ENCODE data around the gene STARD8. TPM values are rescaled to one million over a fixed set of nuclear protein-coding genes. Genes with fewer than 3 reads are reported as not detected.
"Not testable (repeated sequence)": the region's sequence is repeated elsewhere in the genome, so short reads cannot be mapped to it uniquely, and the experiment has no call there.

The STARD8 gene, protein sequence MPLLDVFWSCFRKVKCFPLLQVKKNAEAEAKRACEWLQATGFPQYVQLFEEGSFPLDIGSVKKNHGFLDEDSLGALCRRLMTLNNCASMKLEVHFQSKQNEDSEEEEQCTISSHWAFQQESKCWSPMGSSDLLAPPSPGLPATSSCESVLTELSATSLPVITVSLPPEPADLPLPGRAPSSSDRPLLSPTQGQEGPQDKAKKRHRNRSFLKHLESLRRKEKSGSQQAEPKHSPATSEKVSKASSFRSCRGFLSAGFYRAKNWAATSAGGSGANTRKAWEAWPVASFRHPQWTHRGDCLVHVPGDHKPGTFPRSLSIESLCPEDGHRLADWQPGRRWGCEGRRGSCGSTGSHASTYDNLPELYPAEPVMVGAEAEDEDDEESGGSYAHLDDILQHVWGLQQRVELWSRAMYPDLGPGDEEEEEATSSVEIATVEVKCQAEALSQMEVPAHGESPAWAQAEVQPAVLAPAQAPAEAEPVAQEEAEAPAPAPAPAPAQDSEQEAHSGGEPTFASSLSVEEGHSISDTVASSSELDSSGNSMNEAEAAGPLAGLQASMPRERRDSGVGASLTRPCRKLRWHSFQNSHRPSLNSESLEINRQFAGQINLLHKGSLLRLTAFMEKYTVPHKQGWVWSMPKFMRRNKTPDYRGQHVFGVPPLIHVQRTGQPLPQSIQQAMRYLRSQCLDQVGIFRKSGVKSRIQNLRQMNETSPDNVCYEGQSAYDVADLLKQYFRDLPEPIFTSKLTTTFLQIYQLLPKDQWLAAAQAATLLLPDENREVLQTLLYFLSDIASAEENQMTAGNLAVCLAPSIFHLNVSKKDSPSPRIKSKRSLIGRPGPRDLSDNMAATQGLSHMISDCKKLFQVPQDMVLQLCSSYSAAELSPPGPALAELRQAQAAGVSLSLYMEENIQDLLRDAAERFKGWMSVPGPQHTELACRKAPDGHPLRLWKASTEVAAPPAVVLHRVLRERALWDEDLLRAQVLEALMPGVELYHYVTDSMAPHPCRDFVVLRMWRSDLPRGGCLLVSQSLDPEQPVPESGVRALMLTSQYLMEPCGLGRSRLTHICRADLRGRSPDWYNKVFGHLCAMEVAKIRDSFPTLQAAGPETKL
- polyA plus RNA-seq (2013, experiment 1 of 2) = 14.4 TPM
- polyA plus RNA-seq (2013, experiment 2 of 2) = 9.2 TPM

DNA sequence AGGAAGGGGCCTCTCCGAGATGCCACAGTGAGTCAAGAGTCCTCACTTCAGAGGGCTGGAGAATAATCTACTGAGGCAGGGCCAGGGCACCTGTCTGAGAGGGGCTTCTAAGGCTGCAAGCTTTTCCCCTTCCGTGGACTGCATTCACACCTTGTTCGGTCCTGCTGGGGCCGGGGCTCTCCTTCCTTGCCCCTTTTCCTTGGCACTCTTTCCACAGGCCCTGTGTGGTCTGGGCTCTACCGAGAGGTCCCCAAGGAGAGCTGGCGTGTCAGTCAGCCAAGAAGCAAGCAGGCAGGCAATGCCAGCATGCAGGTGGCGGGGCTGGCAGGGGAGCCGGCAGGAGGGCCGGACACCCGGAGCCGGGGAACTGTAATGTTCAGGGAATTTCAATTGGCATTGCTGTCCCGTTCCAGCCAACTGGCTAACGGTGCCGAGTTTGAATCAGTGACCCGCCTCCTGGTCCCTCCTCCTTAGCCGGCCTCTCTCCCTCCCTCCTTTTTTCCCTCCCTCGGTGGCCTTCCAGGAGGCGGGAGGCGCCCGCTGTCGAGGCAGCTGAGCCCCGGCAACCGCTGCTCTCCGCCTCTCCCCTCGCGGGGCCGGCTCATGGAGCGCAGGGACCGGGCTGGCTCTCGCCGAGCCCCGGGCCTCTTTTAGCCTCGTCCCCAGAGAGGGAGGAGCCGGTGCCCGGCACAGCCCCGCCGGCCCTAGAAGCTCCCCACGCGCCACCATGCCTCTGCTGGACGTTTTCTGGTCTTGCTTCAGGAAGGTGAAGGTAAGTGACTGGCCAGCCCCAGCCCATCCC is at the start of gene STARD8:
Gene STARD8, plus strand, starts transcription at position 511 of the 802 bp plus-strand sequence. Its CDS starts 217 bp downstream, at position 728.
- no peak within 1 kb of the TSS for H3K27ac ChIP-seq (ENCODE audit: low read depth, low read length, severe bottlenecking)
- no peaks in the 10 kb centered on the region for H3K9me3 ChIP-seq (ENCODE audit: control insufficient read depth, low read length)
- peak within 1 kb of the TSS; percentile 23 for H3K4me3 ChIP-seq (ENCODE audit: extremely low read depth, insufficient read depth, low read length, poor library complexity, severe bottlenecking)
- peaks cover 4% of the 10 kb centered on the region for H3K4me1 ChIP-seq (ENCODE audit: control insufficient read depth, insufficient read depth, low read length, poor library complexity, severe bottlenecking)
- H3K36me3 ChIP-seq (ENCODE audit: control insufficient read depth, insufficient read depth, low read length) = no peaks in the 10 kb centered on the region
- whole genome bisulfite sequencing, 2 experiments (ENCODE audit: insufficient coverage in 2 of 2) = 0% methylated on average over 2 of the region's 40 CpGs; no CpG with 5 or more reads in 1 of the 2 experiments

DNA sequence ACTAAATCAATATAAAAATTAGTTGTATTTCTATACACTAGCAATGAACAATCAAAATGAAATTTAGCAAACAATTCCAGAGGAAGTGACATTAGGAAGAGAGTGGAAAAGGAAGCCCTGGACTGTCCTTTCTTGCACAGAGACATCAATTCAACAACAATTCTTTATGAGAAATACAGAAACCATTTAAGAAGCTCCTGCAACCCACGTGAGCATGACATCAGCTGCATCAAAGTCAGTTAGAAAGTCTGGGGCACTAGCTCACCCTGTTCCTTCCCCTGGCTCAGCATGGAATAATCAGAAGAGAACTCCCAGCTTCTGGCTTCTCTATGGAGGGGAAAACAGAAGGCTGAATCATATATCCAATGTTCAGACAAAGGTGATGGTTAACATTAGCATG is 48.6 kb upstream of the STARD8 start:
- Histone ChIP-seq H3K9me3 (ENCODE audit: control insufficient read depth, low read length) (no peaks in the 10 kb centered on the region), H3K27ac (ENCODE audit: low read depth, low read length, severe bottlenecking) (no peak overlapping the region), H3K36me3 (ENCODE audit: control insufficient read depth, insufficient read depth, low read length) (no peaks in the 10 kb centered on the region), H3K4me1 (ENCODE audit: control insufficient read depth, insufficient read depth, low read length, poor library complexity, severe bottlenecking) (no peaks in the 10 kb centered on the region), H3K4me3 (ENCODE audit: extremely low read depth, insufficient read depth, low read length, poor library complexity, severe bottlenecking) (no peak overlapping the region)
- WGBS, 2 experiments (ENCODE audit: insufficient coverage in 2 of 2) = no CpG with 5 or more reads among the region's 1 CpG

- H3K36me3 ChIP-seq (ENCODE audit: control insufficient read depth, insufficient read depth, low read length) = no peaks in the 10 kb centered on the region
- no peaks in the 10 kb centered on the region for H3K4me1 ChIP-seq (ENCODE audit: control insufficient read depth, insufficient read depth, low read length, poor library complexity, severe bottlenecking)
- H3K9me3 ChIP-seq (ENCODE audit: control insufficient read depth, low read length) = no peaks in the 10 kb centered on the region
- H3K4me3 ChIP-seq (ENCODE audit: extremely low read depth, insufficient read depth, low read length, poor library complexity, severe bottlenecking) = no peak overlapping the region
- WGBS, 2 experiments (ENCODE audit: insufficient coverage in 2 of 2) = no CpG with 5 or more reads among the region's 3 CpGs
- H3K27ac ChIP-seq (ENCODE audit: low read depth, low read length, severe bottlenecking) = no peak overlapping the region
Observed at GRCh38 chrX:68599256-68600152, 48.0 kb upstream of the STARD8 start.

GRCh38 chrX:68604216-68604615 is 43.2 kb upstream of the STARD8 start:
- not testable (repeated sequence) for H3K27ac ChIP-seq (ENCODE audit: low read depth, low read length, severe bottlenecking); H3K9me3 ChIP-seq (ENCODE audit: control insufficient read depth, low read length); H3K36me3 ChIP-seq (ENCODE audit: control insufficient read depth, insufficient read depth, low read length); H3K4me3 ChIP-seq (ENCODE audit: extremely low read depth, insufficient read depth, low read length, poor library complexity, severe bottlenecking); H3K4me1 ChIP-seq (ENCODE audit: control insufficient read depth, insufficient read depth, low read length, poor library complexity, severe bottlenecking)
- no CpG with 5 or more reads among the region's 2 CpGs for WGBS, 2 experiments (ENCODE audit: insufficient coverage in 2 of 2)

GRCh38 chrX:68614733-68615132 is 32.7 kb upstream of the STARD8 start:
- not testable (repeated sequence) for H3K36me3 ChIP-seq (ENCODE audit: control insufficient read depth, insufficient read depth, low read length); H3K4me3 ChIP-seq (ENCODE audit: extremely low read depth, insufficient read depth, low read length, poor library complexity, severe bottlenecking); H3K4me1 ChIP-seq (ENCODE audit: control insufficient read depth, insufficient read depth, low read length, poor library complexity, severe bottlenecking); H3K9me3 ChIP-seq (ENCODE audit: control insufficient read depth, low read length); H3K27ac ChIP-seq (ENCODE audit: low read depth, low read length, severe bottlenecking)
- WGBS, 2 experiments (ENCODE audit: insufficient coverage in 2 of 2) = no CpG with 5 or more reads among the region's 3 CpGs

GRCh38 chrX:68627986-68628385 is 19.5 kb upstream of the STARD8 start:
- WGBS, 2 experiments (ENCODE audit: insufficient coverage in 2 of 2) = no CpG with 5 or more reads among the region's 5 CpGs
- Histone ChIP-seq H3K9me3 (ENCODE audit: control insufficient read depth, low read length) (no peaks in the 10 kb centered on the region), H3K4me1 (ENCODE audit: control insufficient read depth, insufficient read depth, low read length, poor library complexity, severe bottlenecking) (no peaks in the 10 kb centered on the region), H3K27ac (ENCODE audit: low read depth, low read length, severe bottlenecking) (no peak overlapping the region), H3K4me3 (ENCODE audit: extremely low read depth, insufficient read depth, low read length, poor library complexity, severe bottlenecking) (no peak overlapping the region), H3K36me3 (ENCODE audit: control insufficient read depth, insufficient read depth, low read length) (no peaks in the 10 kb centered on the region)

DNA sequence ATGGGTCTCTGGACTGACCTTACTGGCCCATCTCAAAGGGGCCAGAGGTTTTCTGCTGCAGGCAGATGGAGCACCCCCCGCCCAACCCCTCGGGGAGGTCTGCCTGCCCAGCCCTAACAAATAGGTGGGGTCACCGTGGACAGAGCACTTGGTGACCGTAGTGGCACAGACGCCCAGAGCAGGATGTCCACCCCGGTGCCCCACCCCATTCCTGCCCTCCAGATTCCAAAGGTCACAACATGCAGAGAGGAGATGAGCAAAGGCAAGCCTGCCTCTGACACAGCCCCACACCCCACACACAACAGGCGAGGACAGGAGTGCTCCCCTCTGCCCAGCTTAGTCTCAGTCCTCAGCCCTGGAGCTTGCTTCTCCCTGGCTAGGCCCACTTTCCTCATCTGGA is 17.5 kb upstream of the STARD8 start:
- no CpG with 5 or more reads among the region's 7 CpGs for WGBS, 2 experiments (ENCODE audit: insufficient coverage in 2 of 2)
- not testable (repeated sequence) for H3K27ac ChIP-seq (ENCODE audit: low read depth, low read length, severe bottlenecking); H3K4me1 ChIP-seq (ENCODE audit: control insufficient read depth, insufficient read depth, low read length, poor library complexity, severe bottlenecking); H3K36me3 ChIP-seq (ENCODE audit: control insufficient read depth, insufficient read depth, low read length); H3K4me3 ChIP-seq (ENCODE audit: extremely low read depth, insufficient read depth, low read length, poor library complexity, severe bottlenecking); H3K9me3 ChIP-seq (ENCODE audit: control insufficient read depth, low read length)

DNA sequence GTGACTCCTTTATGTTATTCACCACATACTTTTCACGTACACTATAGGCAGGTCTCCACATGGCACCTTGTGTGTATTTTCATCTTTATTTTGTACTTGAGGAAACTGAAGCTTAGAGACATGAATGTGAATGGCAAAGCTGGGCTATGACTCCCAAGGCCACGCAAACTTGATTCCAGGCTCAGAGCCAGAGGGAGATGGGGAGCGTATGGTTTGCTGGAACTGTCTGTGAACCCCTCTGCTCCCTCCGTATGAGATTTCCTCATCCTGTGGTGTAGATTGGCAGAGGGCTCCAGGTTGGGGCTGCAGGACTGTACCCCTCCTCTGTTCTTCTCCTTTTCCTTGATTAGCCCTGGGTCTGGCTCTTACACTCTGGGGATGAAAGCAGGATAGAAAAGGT is 16.1 kb upstream of the STARD8 start:
- Histone ChIP-seq H3K9me3 (ENCODE audit: control insufficient read depth, low read length) (no peaks in the 10 kb centered on the region), H3K27ac (ENCODE audit: low read depth, low read length, severe bottlenecking) (no peak overlapping the region), H3K4me3 (ENCODE audit: extremely low read depth, insufficient read depth, low read length, poor library complexity, severe bottlenecking) (no peak overlapping the region), H3K36me3 (ENCODE audit: control insufficient read depth, insufficient read depth, low read length) (no peaks in the 10 kb centered on the region), H3K4me1 (ENCODE audit: control insufficient read depth, insufficient read depth, low read length, poor library complexity, severe bottlenecking) (no peaks in the 10 kb centered on the region)
- 100% methylated on average over 1 of the region's 4 CpGs; no CpG with 5 or more reads in 1 of the 2 experiments for WGBS, 2 experiments (ENCODE audit: insufficient coverage in 2 of 2)

- H3K27ac ChIP-seq (ENCODE audit: low read depth, low read length, severe bottlenecking) = no peak overlapping the region
- 80% methylated on average over 1 of the region's 2 CpGs; no CpG with 5 or more reads in 1 of the 2 experiments for WGBS, 2 experiments (ENCODE audit: insufficient coverage in 2 of 2)
Observed at GRCh38 chrX:68632491-68632890, 15.0 kb upstream of the STARD8 start.

More at GRCh38 chrX:68632491-68632890, 15.0 kb upstream of the STARD8 start:
- H3K4me3 ChIP-seq (ENCODE audit: extremely low read depth, insufficient read depth, low read length, poor library complexity, severe bottlenecking) = no peak overlapping the region
- H3K36me3 ChIP-seq (ENCODE audit: control insufficient read depth, insufficient read depth, low read length) = no peaks in the 10 kb centered on the region
- H3K9me3 ChIP-seq (ENCODE audit: control insufficient read depth, low read length) = no peaks in the 10 kb centered on the region
- H3K4me1 ChIP-seq (ENCODE audit: control insufficient read depth, insufficient read depth, low read length, poor library complexity, severe bottlenecking) = no peaks in the 10 kb centered on the region
